ENCODE results near the gene CABP7.

DNA sequence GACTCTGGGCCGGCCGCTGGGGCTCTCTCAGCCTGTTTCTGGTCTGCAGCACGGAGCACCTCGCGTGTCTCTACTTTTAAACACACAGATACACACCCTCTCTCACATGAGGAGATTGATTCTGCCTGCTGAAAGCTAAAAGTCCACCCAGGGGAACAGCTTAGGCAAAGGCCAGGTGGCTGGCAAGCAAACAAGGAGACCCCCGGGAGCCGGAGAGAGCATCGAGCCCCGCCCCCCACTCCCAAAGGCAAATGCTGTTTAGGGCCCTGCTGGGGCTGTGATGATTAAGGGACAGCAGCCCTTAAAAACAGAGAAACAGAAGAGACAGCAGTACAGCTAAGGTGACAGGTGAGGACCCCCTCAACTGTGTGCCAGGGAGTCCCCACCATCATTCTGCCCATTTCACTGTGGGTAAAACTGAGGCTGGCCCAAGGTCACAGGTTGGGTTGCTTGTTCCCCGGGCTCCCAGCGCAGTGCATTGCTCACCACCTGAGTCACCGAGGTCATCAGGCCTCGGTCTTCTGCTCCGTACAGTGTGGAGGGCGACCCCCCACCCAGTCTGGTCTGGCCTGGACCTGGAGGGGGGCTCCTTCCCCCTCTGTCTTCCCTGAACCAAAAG, 6.8 kb downstream of the CABP7 start:
- TF ChIP-seq POLR2A (IDR thresholded peaks at IDR 0.05; ENCODE audit: low read depth, low read length), result no peak
- TF ChIP-seq POLR2AphosphoS5 (IDR thresholded peaks at IDR 0.05; ENCODE audit: low read depth, low read length), result no peak
- no peak for TF ChIP-seq TAF1 (IDR thresholded peaks at IDR 0.05; ENCODE audit: borderline replicate concordance, low read depth, low read length)

Data from GM12892 (cell line).